HG03060 (cell line): ENCODE measurements around the gene GGTA1.

Experiments
- ATAC-seq: cut with Tn5 transposase; IDR thresholded peaks from one replicate; pipeline ENCODE4 v1.9.1; 2021; ENCODE audit warnings: low read depth, moderate number of reproducible peaks; ENCODE audit not compliant: unreplicated experiment

The GGTA1 gene

DNA sequence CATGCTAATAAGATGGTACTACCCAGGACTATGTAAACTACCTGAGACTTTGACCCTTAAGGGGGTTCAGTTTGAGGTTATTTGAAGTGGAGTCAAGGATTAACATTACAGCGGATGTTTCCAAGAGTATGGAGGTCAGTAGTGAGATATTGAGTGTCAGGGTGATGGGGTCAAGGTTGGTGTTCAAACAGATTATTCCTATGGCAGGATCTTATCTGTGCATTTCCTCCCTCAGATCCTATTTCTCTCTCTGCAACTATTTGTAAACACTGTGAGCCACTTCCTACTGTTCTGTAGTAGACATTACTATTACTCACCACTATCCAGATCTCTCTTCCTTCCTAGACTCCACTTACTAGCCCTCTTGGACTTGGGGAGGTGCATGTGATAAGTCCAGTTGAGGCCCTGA is 75.6 kb downstream of the GGTA1 start:
- ATAC-seq: no peak

DNA sequence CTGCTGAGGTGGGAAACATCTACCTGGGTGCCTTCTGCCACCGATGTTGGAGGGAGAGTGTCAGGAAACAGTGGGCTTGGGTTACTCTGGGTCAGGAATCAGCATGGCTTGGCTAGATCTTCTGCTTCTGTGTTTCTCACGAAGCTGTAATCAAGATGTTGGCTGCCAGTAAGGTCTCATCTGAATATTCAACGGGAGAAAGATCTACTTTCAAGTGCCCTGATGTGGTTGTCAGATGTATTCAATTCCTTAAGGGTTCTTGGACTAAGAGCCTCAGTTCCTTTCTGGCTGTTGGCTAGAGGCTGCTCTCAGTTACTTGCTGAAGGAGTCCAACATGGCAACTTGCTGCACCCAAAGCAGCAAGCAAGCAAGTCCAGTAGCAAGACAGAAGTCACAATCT is 87.7 kb downstream of the GGTA1 start:
- no peak for ATAC-seq

DNA sequence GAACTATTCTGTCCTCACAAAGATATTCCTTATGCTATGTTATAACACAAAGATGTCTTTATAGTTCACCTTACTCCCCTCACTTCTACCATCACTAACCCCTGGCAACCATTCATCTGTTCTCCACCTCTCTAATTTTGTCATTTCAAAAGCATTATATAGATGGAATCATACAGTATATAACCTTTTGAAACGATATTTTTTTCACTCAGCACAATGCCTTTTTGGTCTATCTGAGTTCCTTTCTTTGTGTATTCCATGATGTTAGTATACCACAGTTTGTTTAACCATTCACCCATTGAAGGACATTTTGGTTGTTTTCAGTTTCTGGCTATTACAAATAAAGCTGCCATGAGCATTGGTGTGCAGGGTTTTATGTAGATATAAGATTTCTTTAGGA is 93.7 kb downstream of the GGTA1 start:
- ATAC-seq: no peak
